ENCODE measurements around the gene SFR1. TPM values are rescaled to one million over a fixed set of nuclear protein-coding genes. Genes with fewer than 3 reads are reported as not detected.

The SFR1 gene
- total and polyA plus RNA-seq, 12 donors: 4.4 to 12.1 (median 7.5) TPM

DNA sequence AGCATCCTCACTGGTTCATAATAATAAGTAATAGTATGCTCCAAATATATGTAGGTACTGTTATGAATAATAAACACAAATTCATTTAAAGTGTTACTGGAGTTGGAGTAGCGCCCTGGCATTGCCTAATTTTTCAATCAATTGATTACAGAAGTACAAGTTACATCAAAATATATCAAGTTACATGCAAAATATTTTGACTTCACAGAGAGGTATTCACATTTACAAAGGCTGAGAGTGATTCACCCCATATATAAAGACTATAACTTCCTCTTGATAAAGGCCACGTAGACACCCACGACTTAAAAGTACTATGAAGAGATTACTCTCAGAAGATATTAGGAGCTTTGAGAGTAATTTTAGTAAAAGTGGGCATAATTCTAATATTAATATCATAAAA lies 22.7 kb upstream of the SFR1 start:
- Histone ChIP-seq H3K36me3 (no peaks in the 10 kb centered on the region), H3K27ac (no peak overlapping the region), H3K4me3 (no peak overlapping the region), H3K9me3 (peaks cover 0 to 9% (median 0%) of the 10 kb centered on the region in 11 donors), H3K4me1 (no peaks in the 10 kb centered on the region), H3K27me3 (no peaks in the 10 kb centered on the region)
- WGBS, 2 donors: 68 to 70% methylated on average over 3 of the region's 3 CpGs
- intact Hi-C loops (cut with DNase I): no loop called here
- TF ChIP-seq CTCF (IDR thresholded peaks at IDR 0.05): no peak
- ATAC-seq: no peak
- no peak for DNase-seq

- Histone ChIP-seq H3K27me3 (no peaks in the 10 kb centered on the region), H3K36me3 (no peaks in the 10 kb centered on the region), H3K4me1 (no peaks in the 10 kb centered on the region), H3K27ac (no peak overlapping the region), H3K9me3 (peaks cover 0 to 9% (median 0%) of the 10 kb centered on the region in 11 donors), H3K4me3 (no peak overlapping the region)
- TF ChIP-seq CTCF (IDR thresholded peaks at IDR 0.05): no peak
- DNase-seq (no peak), ATAC-seq (no peak)
- intact Hi-C loops (cut with DNase I): no loop called here
Observed at GRCh38 chr10:104099941-104100340, 22.0 kb upstream of the SFR1 start.

DNA sequence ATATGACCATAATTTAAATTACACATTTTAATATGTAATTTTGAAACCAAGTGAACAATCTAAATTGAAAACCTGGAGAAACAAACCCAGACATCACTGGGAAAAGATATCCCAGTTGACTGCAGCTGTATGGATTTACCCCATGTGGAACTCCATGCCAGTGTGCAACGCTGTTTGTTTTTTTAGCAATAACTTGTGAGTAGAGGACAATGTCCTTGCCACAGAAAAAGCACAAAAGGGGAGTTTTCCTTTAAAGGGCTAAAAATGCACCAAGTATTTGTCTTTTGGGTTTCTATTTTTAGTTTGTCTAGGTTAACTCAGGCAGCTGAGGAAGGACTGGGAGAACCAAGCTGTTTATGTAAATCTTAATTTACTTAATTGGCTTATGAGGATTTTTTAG lies 21.2 kb upstream of the SFR1 start:
- DNase-seq: no peak
- 0% methylated on average over 1 of the region's 1 CpG for WGBS, 2 donors
- Histone ChIP-seq H3K27me3 (no peaks in the 10 kb centered on the region), H3K36me3 (no peaks in the 10 kb centered on the region), H3K4me1 (no peaks in the 10 kb centered on the region), H3K9me3 (peaks cover 0 to 9% (median 0%) of the 10 kb centered on the region in 11 donors), H3K27ac (no peak overlapping the region), H3K4me3 (no peak overlapping the region)
- no peak for ATAC-seq
- TF ChIP-seq CTCF (IDR thresholded peaks at IDR 0.05): no peak
- intact Hi-C loops (cut with DNase I): no loop called here

DNA sequence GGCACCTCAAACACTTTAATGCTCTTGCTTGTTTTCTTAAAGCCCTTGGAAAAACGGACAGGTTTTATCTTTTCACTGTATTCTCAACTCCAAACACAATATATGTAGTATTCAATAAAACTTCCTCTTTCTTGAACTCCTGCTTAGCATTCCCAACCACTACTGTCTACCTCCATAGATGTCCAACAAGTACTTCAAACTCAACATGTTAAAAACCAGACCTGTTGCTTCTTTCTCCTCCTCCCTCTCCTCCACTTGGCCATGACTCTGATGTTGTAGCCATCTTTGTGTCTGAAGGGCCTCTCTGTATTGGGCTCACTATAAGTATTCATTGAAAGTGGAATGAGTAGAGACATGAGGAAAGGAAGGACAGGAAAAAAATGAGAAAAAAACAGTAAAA lies 20.1 kb upstream of the SFR1 start:
- Histone ChIP-seq H3K4me1 (no peaks in the 10 kb centered on the region), H3K9me3 (peaks cover 0 to 5% (median 0%) of the 10 kb centered on the region in 11 donors), H3K27me3 (no peaks in the 10 kb centered on the region), H3K36me3 (no peaks in the 10 kb centered on the region), H3K4me3 (no peak overlapping the region), H3K27ac (no peak overlapping the region)
- WGBS, 2 donors: 60 to 63% methylated on average over 1 of the region's 1 CpG
- no peak for ATAC-seq
- no peak for TF ChIP-seq CTCF (IDR thresholded peaks at IDR 0.05)
- intact Hi-C loops (cut with DNase I): no loop called here
- no peak for DNase-seq

GRCh38 chr10:104103956-104104355 lies 18.0 kb upstream of the SFR1 start:
- no peak for TF ChIP-seq CTCF (IDR thresholded peaks at IDR 0.05)
- intact Hi-C loops (cut with DNase I): no loop called here
- H3K9me3 ChIP-seq: no peaks in the 10 kb centered on the region
- no peaks in the 10 kb centered on the region for H3K4me1 ChIP-seq
- ATAC-seq (no peak), DNase-seq (no peak)
- WGBS, 2 donors: 57 to 65% methylated on average over 1 of the region's 1 CpG
- no peaks in the 10 kb centered on the region for H3K27me3 ChIP-seq
- no peak overlapping the region for H3K4me3 ChIP-seq
- no peak overlapping the region for H3K27ac ChIP-seq
- no peaks in the 10 kb centered on the region for H3K36me3 ChIP-seq
